Measurements from ENCODE around the gene NRIP3. TPM values are rescaled to one million over a fixed set of nuclear protein-coding genes. Genes with fewer than 3 reads are reported as not detected.

NRIP3 gene
- total RNA-seq, 2 experiments from 2014 or later = 1.1 to 2.2 TPM

DNA sequence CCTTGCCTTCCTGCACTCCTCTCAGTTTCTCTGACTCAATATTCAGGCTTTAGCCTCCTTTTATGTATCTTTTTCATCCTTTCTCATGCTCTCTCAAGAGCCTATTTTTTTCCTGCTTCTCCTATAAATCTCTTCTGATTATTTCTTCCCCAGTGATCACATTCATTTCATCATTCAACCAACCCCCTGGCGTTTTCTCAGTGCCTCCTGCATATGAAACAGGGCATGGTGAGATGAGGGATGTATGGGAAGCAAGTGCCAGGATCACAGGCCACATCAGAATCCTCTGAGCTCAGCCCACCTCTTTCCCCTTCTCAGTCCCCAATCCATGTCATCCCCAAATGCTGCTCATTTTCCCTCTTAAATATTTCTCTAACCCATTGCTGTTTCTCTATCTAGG, 38.7 kb upstream of the NRIP3 start:
- POLR2A ChIA-PET = no interaction called here
- DNase-seq = no peak
- H3K4me1 Mint-ChIP-seq (ENCODE audit: low read depth) = no peaks in the 10 kb centered on the region
- H3K27me3 Mint-ChIP-seq = peaks cover 4% of the 10 kb centered on the region
- H3K27ac Mint-ChIP-seq = no peak overlapping the region
- H3K36me3 Mint-ChIP-seq (ENCODE audit: low read depth) = no peaks in the 10 kb centered on the region
- CTCF ChIA-PET = interaction anchor here (1.5 kb wide), 1 partner anchor 24 kb away, joined by 3 read pairs; no protein-coding TSS in a partner anchor
- intact Hi-C loops (cut with micrococcal nuclease) = no loop called here
- no peak for ATAC-seq
- no peak overlapping the region for H3K4me3 Mint-ChIP-seq
- no peaks in the 10 kb centered on the region for H3K9me3 Mint-ChIP-seq
- TF ChIP-seq, protein P1, sequence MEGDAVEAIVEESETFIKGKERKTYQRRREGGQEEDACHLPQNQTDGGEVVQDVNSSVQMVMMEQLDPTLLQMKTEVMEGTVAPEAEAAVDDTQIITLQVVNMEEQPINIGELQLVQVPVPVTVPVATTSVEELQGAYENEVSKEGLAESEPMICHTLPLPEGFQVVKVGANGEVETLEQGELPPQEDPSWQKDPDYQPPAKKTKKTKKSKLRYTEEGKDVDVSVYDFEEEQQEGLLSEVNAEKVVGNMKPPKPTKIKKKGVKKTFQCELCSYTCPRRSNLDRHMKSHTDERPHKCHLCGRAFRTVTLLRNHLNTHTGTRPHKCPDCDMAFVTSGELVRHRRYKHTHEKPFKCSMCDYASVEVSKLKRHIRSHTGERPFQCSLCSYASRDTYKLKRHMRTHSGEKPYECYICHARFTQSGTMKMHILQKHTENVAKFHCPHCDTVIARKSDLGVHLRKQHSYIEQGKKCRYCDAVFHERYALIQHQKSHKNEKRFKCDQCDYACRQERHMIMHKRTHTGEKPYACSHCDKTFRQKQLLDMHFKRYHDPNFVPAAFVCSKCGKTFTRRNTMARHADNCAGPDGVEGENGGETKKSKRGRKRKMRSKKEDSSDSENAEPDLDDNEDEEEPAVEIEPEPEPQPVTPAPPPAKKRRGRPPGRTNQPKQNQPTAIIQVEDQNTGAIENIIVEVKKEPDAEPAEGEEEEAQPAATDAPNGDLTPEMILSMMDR (IDR thresholded peaks at IDR 0.05) = no peak

GRCh38 chr11:9041747-9042146, 37.9 kb upstream of the NRIP3 start:
- ChIA-PET CTCF (interaction anchor here (1.0 to 1.5 kb wide), 2 partner anchors 23 to 26 kb away, joined by 3 read pairs; no protein-coding TSS in a partner anchor), POLR2A (no interaction called here)
- no peaks in the 10 kb centered on the region for H3K4me1 Mint-ChIP-seq (ENCODE audit: low read depth)
- no peaks in the 10 kb centered on the region for H3K36me3 Mint-ChIP-seq (ENCODE audit: low read depth)
- no peak overlapping the region for H3K27ac Mint-ChIP-seq
- ATAC-seq (no peak), DNase-seq (no peak)
- no peaks in the 10 kb centered on the region for H3K9me3 Mint-ChIP-seq
- H3K4me3 Mint-ChIP-seq = no peak overlapping the region
- H3K27me3 Mint-ChIP-seq = peaks cover 4% of the 10 kb centered on the region
- TF ChIP-seq, protein P1 (IDR thresholded peaks at IDR 0.05) = no peak
- intact Hi-C loops (cut with micrococcal nuclease) = no loop called here

DNA sequence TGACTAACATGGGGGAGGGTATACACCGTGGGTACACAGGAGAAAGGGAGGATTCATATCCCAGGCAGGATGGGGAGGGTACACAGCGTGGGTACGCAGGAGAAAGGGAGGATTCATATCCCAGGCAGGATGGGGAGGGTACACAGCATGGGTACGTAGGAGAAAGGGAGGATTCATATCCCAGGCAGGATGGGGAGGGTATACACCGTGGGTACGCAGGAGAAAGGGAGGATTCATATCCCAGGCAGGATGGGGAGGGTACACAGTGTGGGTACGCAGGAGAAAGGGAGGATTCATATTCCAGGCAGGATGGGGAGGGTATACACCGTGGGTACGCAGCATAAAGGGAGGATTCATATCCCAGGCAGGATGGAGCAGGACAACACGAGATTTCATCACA, 36.6 kb upstream of the NRIP3 start:
- no peak overlapping the region for H3K27ac Mint-ChIP-seq
- CTCF ChIA-PET = no interaction called here
- POLR2A ChIA-PET = no interaction called here
- no peak overlapping the region for H3K4me3 Mint-ChIP-seq
- TF ChIP-seq, protein P1 (IDR thresholded peaks at IDR 0.05) = no peak
- no peaks in the 10 kb centered on the region for H3K36me3 Mint-ChIP-seq (ENCODE audit: low read depth)
- intact Hi-C loops (cut with micrococcal nuclease) = no loop called here
- no peaks in the 10 kb centered on the region for H3K4me1 Mint-ChIP-seq (ENCODE audit: low read depth)
- peaks cover 4% of the 10 kb centered on the region for H3K27me3 Mint-ChIP-seq
- DNase-seq = no peak
- no peak for ATAC-seq
- H3K9me3 Mint-ChIP-seq = no peaks in the 10 kb centered on the region

GRCh38 chr11:9039863-9040262, 36.1 kb upstream of the NRIP3 start:
- H3K4me1 Mint-ChIP-seq (ENCODE audit: low read depth) = no peaks in the 10 kb centered on the region
- no peak overlapping the region for H3K27ac Mint-ChIP-seq
- H3K36me3 Mint-ChIP-seq (ENCODE audit: low read depth) = no peaks in the 10 kb centered on the region
- POLR2A ChIA-PET = no interaction called here
- peaks cover 4% of the 10 kb centered on the region for H3K27me3 Mint-ChIP-seq
- intact Hi-C loops (cut with micrococcal nuclease) = no loop called here
- CTCF ChIA-PET = interaction anchor here (1.0 to 1.8 kb wide), 2 partner anchors 25 to 98 kb away, joined by 4 to 7 read pairs; no protein-coding TSS in a partner anchor
- H3K4me3 Mint-ChIP-seq = no peak overlapping the region
- DNase-seq = no peak
- TF ChIP-seq, protein P1 (IDR thresholded peaks at IDR 0.05) = no peak
- H3K9me3 Mint-ChIP-seq = no peaks in the 10 kb centered on the region
- no peak for ATAC-seq

GRCh38 chr11:9039198-9039597, 35.4 kb upstream of the NRIP3 start:
- H3K4me1 Mint-ChIP-seq (ENCODE audit: low read depth) = no peaks in the 10 kb centered on the region
- CTCF ChIA-PET = interaction anchor here (0.8 to 1.8 kb wide), 3 partner anchors 14 to 98 kb away, joined by 3 to 7 read pairs (median 4); no protein-coding TSS in a partner anchor
- no peak overlapping the region for H3K4me3 Mint-ChIP-seq

More at GRCh38 chr11:9039198-9039597, 35.4 kb upstream of the NRIP3 start:
- H3K27me3 Mint-ChIP-seq = peaks cover 4% of the 10 kb centered on the region
- DNase-seq (no peak), ATAC-seq (no peak)
- H3K9me3 Mint-ChIP-seq = no peaks in the 10 kb centered on the region
- TF ChIP-seq, protein P1 (IDR thresholded peaks at IDR 0.05) = no peak
- no peaks in the 10 kb centered on the region for H3K36me3 Mint-ChIP-seq (ENCODE audit: low read depth)
- intact Hi-C loops (cut with micrococcal nuclease) = no loop called here
- H3K27ac Mint-ChIP-seq = no peak overlapping the region
- POLR2A ChIA-PET = no interaction called here
